ENCODE measurements around the gene APBA2.

APBA2 gene

GRCh38 chr15:28962851-28963710 lies 77.3 kb downstream of the APBA2 start:
- DNase-seq = no peak

DNA sequence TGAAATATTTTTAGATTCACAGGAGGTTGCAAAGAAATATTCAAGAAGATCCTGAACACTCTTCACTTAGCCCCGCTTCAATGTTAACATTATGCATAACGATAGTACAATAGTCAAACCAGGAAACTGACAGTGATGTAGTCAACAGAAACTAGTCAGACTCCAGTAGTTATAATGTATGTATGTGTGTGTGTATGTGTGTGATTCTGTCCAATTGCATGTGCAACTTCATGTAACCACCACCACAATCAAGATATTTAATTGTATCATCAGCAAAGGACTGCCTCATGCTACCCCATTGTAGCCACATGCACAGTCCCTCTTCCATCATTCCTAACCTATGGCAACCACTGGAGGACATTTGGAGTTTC lies 77.9 kb downstream of the APBA2 start:
- no peak for DNase-seq

DNA sequence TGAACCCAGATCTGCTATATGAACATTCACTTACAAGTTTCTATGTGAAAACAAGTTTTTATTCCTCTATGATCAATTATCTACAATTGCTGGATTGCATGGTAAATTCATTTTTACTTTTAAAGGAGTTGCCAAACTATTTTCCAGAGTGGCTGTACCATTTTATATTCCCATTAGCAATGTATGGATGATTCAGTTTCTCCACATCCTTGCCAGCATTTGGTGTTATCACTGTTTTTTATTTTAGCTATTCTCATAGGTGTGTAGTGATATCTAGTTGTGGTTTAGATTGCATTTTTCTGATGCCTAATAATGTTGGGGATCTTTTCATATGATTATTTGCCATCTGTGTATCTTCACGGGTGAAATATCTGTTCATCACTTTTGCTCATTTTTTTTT lies 78.3 kb downstream of the APBA2 start:
- no peak for DNase-seq

DNA sequence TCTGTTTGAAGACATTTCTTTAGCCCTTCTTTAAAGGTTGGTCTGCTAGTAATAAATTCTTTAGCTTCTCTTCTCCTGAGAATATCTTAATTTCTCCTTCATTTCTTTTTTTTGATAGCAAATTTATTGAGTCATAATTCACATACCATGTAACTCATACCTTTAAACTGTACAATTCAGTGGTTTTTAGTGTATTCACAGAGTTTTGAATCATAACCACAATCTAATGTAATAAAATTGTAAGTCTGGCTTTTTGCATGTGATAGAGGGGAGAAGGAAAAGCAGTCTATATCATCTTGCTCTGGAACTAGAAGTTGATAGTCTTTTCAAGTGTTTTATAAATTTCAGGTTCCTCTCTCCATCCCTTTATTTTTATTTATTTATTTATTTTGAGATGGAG lies 81.3 kb downstream of the APBA2 start:
- DNase-seq = no peak

GRCh38 chr15:28967990-28968389 lies 82.2 kb downstream of the APBA2 start:
- no peak for DNase-seq

GRCh38 chr15:28969511-28970085 lies 83.8 kb downstream of the APBA2 start:
- DNase-seq = no peak

GRCh38 chr15:28974142-28974541 lies 88.4 kb downstream of the APBA2 start:
- no peak for DNase-seq

DNA sequence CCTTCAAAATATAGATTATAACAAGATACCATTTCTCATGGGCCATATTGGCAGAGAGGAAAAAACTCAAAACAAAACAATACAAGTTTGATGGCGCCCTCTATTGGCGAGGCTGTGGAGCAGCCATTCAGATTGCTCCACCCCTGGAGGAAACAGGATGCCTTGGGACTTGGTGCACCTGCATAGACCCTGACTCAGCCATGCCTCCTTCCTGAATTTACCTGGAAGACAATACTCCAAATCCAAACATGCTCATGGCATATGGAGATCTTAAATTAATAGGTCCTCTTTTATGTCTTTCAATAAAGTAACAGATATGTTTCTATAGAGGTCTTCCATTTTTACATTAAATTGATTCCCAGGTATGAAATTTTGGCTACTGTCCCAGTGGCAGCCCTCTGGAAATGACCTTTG lies 90.0 kb downstream of the APBA2 start:
- peak; percentile 60 for DNase-seq

GRCh38 chr15:28977377-28978010 lies 91.7 kb downstream of the APBA2 start:
- no peak for DNase-seq

DNA sequence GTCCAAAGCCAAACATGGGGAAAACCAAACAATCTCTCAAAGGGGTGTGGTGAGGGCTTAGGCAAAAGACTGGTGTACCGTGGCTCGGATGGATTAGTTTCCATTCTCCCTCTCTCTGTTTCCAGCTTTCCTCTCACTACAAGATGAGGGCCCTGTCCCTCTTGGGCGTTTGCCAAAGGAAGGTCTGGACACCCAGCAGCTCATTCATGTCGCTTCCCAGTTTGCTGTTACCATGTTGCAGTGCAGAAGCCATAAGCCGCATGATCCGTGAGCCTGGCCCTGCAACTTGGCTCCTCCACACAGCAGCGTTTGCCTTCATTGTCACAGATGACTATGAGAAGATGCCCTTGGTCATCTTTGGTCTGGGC lies 92.2 kb downstream of the APBA2 start:
- DNase-seq = no peak

- DNase-seq = no peak
These were observed 92.9 kb downstream of the APBA2 start for GRCh38 chr15:28978661-28979060.

GRCh38 chr15:28979208-28979841 lies 93.6 kb downstream of the APBA2 start:
- DNase-seq = no peak

DNA sequence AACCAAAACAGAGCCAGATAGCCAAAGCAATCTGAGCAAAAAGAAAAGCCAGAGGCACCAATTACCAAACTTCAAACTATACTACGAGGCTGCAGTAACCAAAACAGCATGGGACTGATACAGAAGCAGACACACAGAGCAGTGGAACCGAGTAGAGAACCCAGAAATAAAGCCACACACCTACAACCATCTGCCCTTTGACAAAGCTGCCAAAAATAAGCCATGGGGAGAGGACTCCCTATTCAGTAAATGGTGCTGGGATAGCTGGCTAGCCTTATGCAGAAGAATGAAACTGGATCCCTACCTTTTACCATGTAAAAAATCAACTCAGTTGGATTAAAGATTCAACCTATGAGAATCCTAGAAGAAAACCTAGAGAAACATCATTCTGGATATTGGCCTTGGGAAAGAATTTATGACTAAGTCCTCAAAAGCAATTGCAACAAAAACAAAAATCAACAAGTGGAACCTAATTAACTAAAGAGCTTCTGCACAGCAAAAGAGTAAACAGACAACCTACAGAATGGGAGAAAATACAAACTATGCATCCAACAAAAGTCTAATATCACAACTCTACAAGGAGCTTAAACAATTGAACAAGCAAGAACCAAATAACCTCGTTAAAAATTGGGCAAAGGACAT lies 95.1 kb downstream of the APBA2 start:
- no peak for DNase-seq

DNA sequence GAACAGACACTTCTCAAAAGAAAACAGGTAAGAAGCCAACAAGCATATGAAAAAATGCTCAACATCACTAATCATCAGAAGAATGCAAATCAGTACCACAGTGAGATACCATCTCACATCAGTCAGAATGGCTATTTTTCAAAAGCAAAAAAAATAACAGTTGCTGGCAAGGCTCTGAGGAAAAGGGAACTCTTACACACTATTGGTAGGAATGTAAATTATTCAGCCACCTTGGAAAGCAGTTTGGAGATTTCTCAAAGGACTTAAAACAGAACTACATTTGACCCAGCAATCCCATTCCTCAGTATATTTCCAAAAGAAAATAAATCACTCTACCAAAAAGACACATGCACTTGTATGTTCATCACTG lies 95.6 kb downstream of the APBA2 start:
- DNase-seq = no peak

DNA sequence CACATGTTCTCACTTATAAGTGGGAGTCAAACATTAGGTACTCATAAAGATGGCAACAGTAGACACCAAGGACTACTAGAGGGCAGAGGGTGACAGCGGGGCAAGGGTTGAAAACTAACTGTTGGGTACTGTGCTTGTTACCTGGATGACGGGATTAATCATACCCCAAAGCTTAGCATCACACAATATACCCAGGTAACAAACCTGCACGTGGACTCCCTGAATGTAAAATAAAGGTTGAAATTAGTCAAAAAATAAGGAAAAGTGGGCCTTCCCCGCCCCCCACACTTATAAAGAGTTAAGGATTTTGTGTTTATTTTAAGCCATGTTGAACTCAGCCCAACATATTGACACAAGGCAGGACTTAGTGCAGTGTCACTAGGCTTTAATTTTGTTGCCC lies 96.1 kb downstream of the APBA2 start:
- DNase-seq = no peak

- no peak for DNase-seq
These were observed 97.1 kb downstream of the APBA2 start for GRCh38 chr15:28982886-28983285.

- no peak for DNase-seq
These were observed 97.9 kb downstream of the APBA2 start for GRCh38 chr15:28983432-28984311.

DNA sequence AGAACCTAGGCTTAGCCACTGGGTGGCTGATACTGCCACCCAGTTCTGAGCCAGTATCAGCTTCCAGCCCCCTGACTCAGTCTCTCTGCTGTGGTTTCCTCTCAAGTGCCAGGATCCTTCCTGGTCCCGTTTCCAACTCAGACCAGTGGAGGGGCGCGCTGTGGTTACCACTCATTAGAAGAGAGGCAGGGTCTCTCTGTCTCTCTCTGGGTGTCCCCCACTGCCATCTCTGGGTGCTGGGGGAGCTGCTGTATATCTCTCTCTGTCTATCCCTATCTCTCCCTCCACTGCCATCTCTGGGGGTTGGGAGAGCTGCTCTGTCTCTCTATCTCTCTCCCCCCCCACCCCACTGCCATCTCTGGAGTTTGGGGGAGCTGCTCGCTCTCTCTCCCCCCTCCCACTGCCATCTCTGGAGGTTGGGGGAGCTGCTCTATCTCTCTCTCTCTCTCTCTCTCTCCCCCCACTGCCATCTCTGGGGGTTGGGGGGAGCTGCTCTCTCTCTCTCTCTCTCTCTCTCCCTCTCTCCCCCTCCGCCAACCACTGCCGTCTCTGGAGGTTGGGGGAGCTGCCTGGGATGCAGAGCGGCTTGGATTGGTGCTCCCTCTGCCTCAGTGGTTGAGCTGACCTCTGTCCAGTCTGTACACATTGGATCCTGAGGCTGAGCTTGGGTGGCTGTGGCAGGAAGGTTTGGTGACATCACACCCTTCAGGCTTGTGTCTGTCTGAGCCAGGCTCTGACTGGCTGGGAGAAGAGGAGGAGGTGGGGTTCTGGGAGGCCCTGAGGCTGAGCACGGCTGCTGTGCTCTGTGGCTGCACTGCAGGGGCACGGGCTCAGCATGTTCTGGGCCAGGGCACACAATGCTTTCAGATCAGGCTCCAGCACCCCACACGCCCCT lies 98.9 kb downstream of the APBA2 start:
- no peak for DNase-seq

DNA sequence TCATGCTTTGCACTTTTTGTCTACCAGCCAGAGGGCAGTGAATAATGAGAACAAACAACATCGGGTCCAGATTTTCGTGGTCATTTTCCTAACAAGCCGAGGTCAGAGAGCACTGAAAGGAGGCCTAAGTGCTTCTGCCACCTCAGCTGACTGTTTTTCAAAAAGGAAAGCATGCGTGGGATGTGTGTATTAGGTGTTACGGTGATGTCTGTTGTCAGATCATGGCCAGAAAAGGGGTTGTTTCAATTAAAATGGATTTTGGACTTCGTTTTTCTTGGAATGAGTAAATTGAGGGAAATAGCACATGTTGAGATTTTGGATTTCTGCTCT lies 99.5 kb downstream of the APBA2 start:
- DNase-seq = no peak

GRCh38 chr15:28985691-28986090 lies 99.9 kb downstream of the APBA2 start:
- no peak for DNase-seq

GRCh38 chr15:28986108-28986507 lies 100.3 kb downstream of the APBA2 start:
- no peak for DNase-seq

Measured in stimulated activated CD4-positive, alpha-beta T cell treated with anti-CD3 and anti-CD28 coated beads, Interleukin-12 subunit alpha, Interleukin-12 subunit beta, amount 100 ng/mL, for 4 hours (primary cell).